ENCODE measurements around the gene RFTN1. TPM values are rescaled to one million over a fixed set of nuclear protein-coding genes. Genes with fewer than 3 reads are reported as not detected.

Gene RFTN1
- total RNA-seq, 1 experiment from 2014 or later = 9.7 TPM

GRCh38 chr3:16295298-16295890, 218.1 kb downstream of the RFTN1 start:
- DNase-seq (ENCODE audit: low read depth) = no peak
- in situ Hi-C loops (cut with HindIII; ENCODE audit: low pct_unique_long_range_greater_than_20kb, low sequenced_read_pairs) = no loop called here

- DNase-seq (ENCODE audit: low read depth) = no peak
- in situ Hi-C loops (cut with HindIII; ENCODE audit: low pct_unique_long_range_greater_than_20kb, low sequenced_read_pairs) = no loop called here
Observed at GRCh38 chr3:16294844-16295243, 218.7 kb downstream of the RFTN1 start.

GRCh38 chr3:16290827-16291196, 222.7 kb downstream of the RFTN1 start:
- in situ Hi-C loops (cut with HindIII; ENCODE audit: low pct_unique_long_range_greater_than_20kb, low sequenced_read_pairs) = no loop called here
- DNase-seq (ENCODE audit: low read depth) = no peak

GRCh38 chr3:16290007-16290826, 223.3 kb downstream of the RFTN1 start:
- no peak for DNase-seq (ENCODE audit: low read depth)
- in situ Hi-C loops (cut with HindIII; ENCODE audit: low pct_unique_long_range_greater_than_20kb, low sequenced_read_pairs) = no loop called here

GRCh38 chr3:16289144-16289889, 224.2 kb downstream of the RFTN1 start:
- in situ Hi-C loops (cut with HindIII; ENCODE audit: low pct_unique_long_range_greater_than_20kb, low sequenced_read_pairs) = no loop called here
- DNase-seq (ENCODE audit: low read depth) = no peak

GRCh38 chr3:16288664-16289063, 224.8 kb downstream of the RFTN1 start:
- in situ Hi-C loops (cut with HindIII; ENCODE audit: low pct_unique_long_range_greater_than_20kb, low sequenced_read_pairs) = no loop called here

GRCh38 chr3:16286751-16287543, 226.6 kb downstream of the RFTN1 start:
- in situ Hi-C loops (cut with HindIII; ENCODE audit: low pct_unique_long_range_greater_than_20kb, low sequenced_read_pairs) = no loop called here
- DNase-seq (ENCODE audit: low read depth) = no peak

More at GRCh38 chr3:16288664-16289063, 224.8 kb downstream of the RFTN1 start:
- no peak for DNase-seq (ENCODE audit: low read depth)

GRCh38 chr3:16286161-16286560, 227.3 kb downstream of the RFTN1 start:
- DNase-seq (ENCODE audit: low read depth) = no peak
- in situ Hi-C loops (cut with HindIII; ENCODE audit: low pct_unique_long_range_greater_than_20kb, low sequenced_read_pairs) = no loop called here

GRCh38 chr3:16284633-16285032, 228.9 kb downstream of the RFTN1 start:
- in situ Hi-C loops (cut with HindIII; ENCODE audit: low pct_unique_long_range_greater_than_20kb, low sequenced_read_pairs) = no loop called here
- DNase-seq (ENCODE audit: low read depth) = no peak

- in situ Hi-C loops (cut with HindIII; ENCODE audit: low pct_unique_long_range_greater_than_20kb, low sequenced_read_pairs) = no loop called here
- DNase-seq (ENCODE audit: low read depth) = no peak
Observed at GRCh38 chr3:16280671-16281070, 232.8 kb downstream of the RFTN1 start.

- in situ Hi-C loops (cut with HindIII; ENCODE audit: low pct_unique_long_range_greater_than_20kb, low sequenced_read_pairs) = no loop called here
- DNase-seq (ENCODE audit: low read depth) = no peak
Observed at GRCh38 chr3:16279010-16279801, 234.3 kb downstream of the RFTN1 start.

GRCh38 chr3:16277471-16277870, 236.0 kb downstream of the RFTN1 start:
- in situ Hi-C loops (cut with HindIII; ENCODE audit: low pct_unique_long_range_greater_than_20kb, low sequenced_read_pairs) = no loop called here

GRCh38 chr3:16273867-16274266, 239.6 kb downstream of the RFTN1 start:
- in situ Hi-C loops (cut with HindIII; ENCODE audit: low pct_unique_long_range_greater_than_20kb, low sequenced_read_pairs) = no loop called here
- DNase-seq (ENCODE audit: low read depth) = no peak

More at GRCh38 chr3:16277471-16277870, 236.0 kb downstream of the RFTN1 start:
- no peak for DNase-seq (ENCODE audit: low read depth)

GRCh38 chr3:16272588-16272987, 240.9 kb downstream of the RFTN1 start:
- in situ Hi-C loops (cut with HindIII; ENCODE audit: low pct_unique_long_range_greater_than_20kb, low sequenced_read_pairs) = no loop called here
- no peak for DNase-seq (ENCODE audit: low read depth)

- DNase-seq (ENCODE audit: low read depth) = no peak
- in situ Hi-C loops (cut with HindIII; ENCODE audit: low pct_unique_long_range_greater_than_20kb, low sequenced_read_pairs) = no loop called here
Observed at GRCh38 chr3:16270855-16271254, 242.6 kb downstream of the RFTN1 start.

GRCh38 chr3:16266714-16267113, 246.8 kb downstream of the RFTN1 start:
- no peak for DNase-seq (ENCODE audit: low read depth)
- in situ Hi-C loops (cut with HindIII; ENCODE audit: low pct_unique_long_range_greater_than_20kb, low sequenced_read_pairs) = no loop called here

Data from Caki2 (cell line).